HG02885 (cell line): ENCODE measurements around the gene KCNQ5.
"Not testable (repeated sequence)": the region's sequence is repeated elsewhere in the genome, so short reads cannot be mapped to it uniquely, and the experiment has no call there.

Source experiments
- ATAC-seq: cut with Tn5 transposase; IDR thresholded peaks from one replicate; pipeline ENCODE4 v1.9.1; 2021; ENCODE audit warnings: mild to moderate bottlenecking; ENCODE audit not compliant: unreplicated experiment, poor library complexity

KCNQ5 gene

GRCh38 chr6:72621291-72622093, at the start of gene KCNQ5:
KCNQ5 (plus strand) TSS chr6:72622064.
- ATAC-seq, result no peak

- peak; percentile 69 for ATAC-seq
Observed at GRCh38 chr6:72579865-72580264, 42.0 kb upstream of the KCNQ5 start.

- ATAC-seq, result peak; percentile 84
Observed at GRCh38 chr6:72580281-72580940, 41.5 kb upstream of the KCNQ5 start.

GRCh38 chr6:72580950-72581349, 40.9 kb upstream of the KCNQ5 start:
- ATAC-seq, result not testable (repeated sequence)

- ATAC-seq, result peak; percentile 55
Observed at GRCh38 chr6:72588155-72588554, 33.7 kb upstream of the KCNQ5 start.

- no peak for ATAC-seq
Observed at GRCh38 chr6:72589096-72589495, 32.8 kb upstream of the KCNQ5 start.

- no peak for ATAC-seq
Observed at GRCh38 chr6:72595812-72596211, 26.1 kb upstream of the KCNQ5 start.

- no peak for ATAC-seq
Observed at GRCh38 chr6:72616406-72617015, 5.4 kb upstream of the KCNQ5 start.

GRCh38 chr6:72617721-72618120, 4.1 kb upstream of the KCNQ5 start:
- no peak for ATAC-seq

- peak; percentile 76 for ATAC-seq
Observed at GRCh38 chr6:72619883-72620696, 1.8 kb upstream of the KCNQ5 start.

- no peak for ATAC-seq
Observed at GRCh38 chr6:72620871-72621290, 983 bp upstream of the KCNQ5 start.

- ATAC-seq, result peak; percentile 23
Observed at GRCh38 chr6:72622094-72622940, 453 bp downstream of the KCNQ5 start.

GRCh38 chr6:72623808-72624207, 1.9 kb downstream of the KCNQ5 start:
- no peak for ATAC-seq

- ATAC-seq, result no peak
Observed at GRCh38 chr6:72624557-72625160, 2.8 kb downstream of the KCNQ5 start.

GRCh38 chr6:72626126-72626525, 4.3 kb downstream of the KCNQ5 start:
- peak; percentile 48 for ATAC-seq

GRCh38 chr6:72627539-72627938, 5.7 kb downstream of the KCNQ5 start:
- no peak for ATAC-seq

- ATAC-seq, result no peak
Observed at GRCh38 chr6:72631480-72631879, 9.6 kb downstream of the KCNQ5 start.

GRCh38 chr6:72635636-72636035, 13.8 kb downstream of the KCNQ5 start:
- ATAC-seq, result no peak

- peak; percentile 94 for ATAC-seq
Observed at GRCh38 chr6:72636215-72636614, 14.4 kb downstream of the KCNQ5 start.
